Activated CD4-positive, alpha-beta T cell treated with anti-CD3 and anti-CD28 coated beads, Interleukin-2, amount 10 ng/mL, durations not matched to agents 24 days and 14 days (primary cell): ENCODE measurements around the gene TESMIN. TPM values are rescaled to one million over a fixed set of nuclear protein-coding genes. Genes with fewer than 3 reads are reported as not detected.

Experiments
- DNase-seq: peaks from one replicate; pipeline ENCODE4 v3.0.0; 2022
- H3K27ac Mint-ChIP-seq: one replicate; pipeline ENCODE4 v1.8.0; 2022; ENCODE audit warnings: mild to moderate bottlenecking, mixed read lengths
- H3K27me3 Mint-ChIP-seq: one replicate; pipeline ENCODE4 v1.8.0; 2022; ENCODE audit warnings: mixed read lengths
- H3K36me3 Mint-ChIP-seq: one replicate; pipeline ENCODE4 v1.8.0; 2022; ENCODE audit warnings: low read depth, mild to moderate bottlenecking, mixed read lengths
- H3K4me1 Mint-ChIP-seq: one replicate; pipeline ENCODE4 v1.8.0; 2021; ENCODE audit warnings: mixed read lengths
- H3K4me3 Mint-ChIP-seq: one replicate; pipeline ENCODE4 v1.8.0; 2022; ENCODE audit warnings: mild to moderate bottlenecking, moderate library complexity, mixed read lengths
- H3K9me3 Mint-ChIP-seq: one replicate; pipeline ENCODE4 v1.8.0; 2021; ENCODE audit warnings: mixed read lengths
- intact Hi-C: fragments of 100-400 bp; cut with micrococcal nuclease; formaldehyde crosslinking; loops from one replicate; pipeline ENCODE4 v1.15.1; 2023
- total RNA-seq: library from RNA; stranded (reverse); gene quantifications from 2 replicates; pipeline ENCODE4 v1.2.3, GENCODE V29; 2022

TESMIN gene
- total RNA-seq, 1 donor from 2014 or later: 1.4 TPM

GRCh38 chr11:68772936-68773335 lies 21.6 kb upstream of the TESMIN start:
- H3K27ac Mint-ChIP-seq: no peak overlapping the region
- no peak overlapping the region for H3K4me3 Mint-ChIP-seq
- no peaks in the 10 kb centered on the region for H3K9me3 Mint-ChIP-seq
- DNase-seq: no peak
- peaks cover 3% of the 10 kb centered on the region for H3K4me1 Mint-ChIP-seq
- intact Hi-C loops: no loop called here
- no peaks in the 10 kb centered on the region for H3K27me3 Mint-ChIP-seq
- H3K36me3 Mint-ChIP-seq: peaks cover 22% of the 10 kb centered on the region

- no peak for DNase-seq
- Mint-ChIP-seq H3K27ac (no peak overlapping the region), H3K4me3 (no peak overlapping the region), H3K9me3 (no peaks in the 10 kb centered on the region), H3K36me3 (peaks cover 13% of the 10 kb centered on the region), H3K27me3 (no peaks in the 10 kb centered on the region), H3K4me1 (no peaks in the 10 kb centered on the region)
- intact Hi-C loops: no loop called here
Observed at GRCh38 chr11:68770781-68771180, 19.5 kb upstream of the TESMIN start.

GRCh38 chr11:68767672-68768071 lies 16.4 kb upstream of the TESMIN start:
- Mint-ChIP-seq H3K36me3 (peaks cover 2% of the 10 kb centered on the region), H3K4me1 (no peaks in the 10 kb centered on the region), H3K27me3 (no peaks in the 10 kb centered on the region), H3K27ac (no peak overlapping the region), H3K9me3 (no peaks in the 10 kb centered on the region), H3K4me3 (no peak overlapping the region)
- intact Hi-C loops: no loop called here
- no peak for DNase-seq

- Mint-ChIP-seq H3K4me3 (no peak overlapping the region), H3K4me1 (no peaks in the 10 kb centered on the region), H3K9me3 (no peaks in the 10 kb centered on the region), H3K36me3 (peaks cover 5% of the 10 kb centered on the region), H3K27me3 (no peaks in the 10 kb centered on the region), H3K27ac (no peak overlapping the region)
- intact Hi-C loops: no loop called here
- DNase-seq: no peak
Observed at GRCh38 chr11:68766786-68767185, 15.5 kb upstream of the TESMIN start.

- H3K4me3 Mint-ChIP-seq: no peak overlapping the region
- H3K27ac Mint-ChIP-seq: no peak overlapping the region
- peaks cover 10% of the 10 kb centered on the region for H3K36me3 Mint-ChIP-seq
- DNase-seq: no peak
- intact Hi-C loops: no loop called here
- no peaks in the 10 kb centered on the region for H3K27me3 Mint-ChIP-seq
- no peaks in the 10 kb centered on the region for H3K9me3 Mint-ChIP-seq
- no peaks in the 10 kb centered on the region for H3K4me1 Mint-ChIP-seq
Observed at GRCh38 chr11:68764746-68765145, 13.4 kb upstream of the TESMIN start.

GRCh38 chr11:68763926-68764657 lies 12.8 kb upstream of the TESMIN start:
- Mint-ChIP-seq H3K9me3 (no peaks in the 10 kb centered on the region), H3K27me3 (no peaks in the 10 kb centered on the region), H3K36me3 (peaks cover 11% of the 10 kb centered on the region), H3K4me3 (no peak overlapping the region), H3K4me1 (no peaks in the 10 kb centered on the region), H3K27ac (no peak overlapping the region)
- no peak for DNase-seq
- intact Hi-C loops: no loop called here

- intact Hi-C loops: no loop called here
- no peaks in the 10 kb centered on the region for H3K9me3 Mint-ChIP-seq
- H3K36me3 Mint-ChIP-seq: peaks cover 11% of the 10 kb centered on the region
- H3K4me3 Mint-ChIP-seq: no peak overlapping the region
- H3K27ac Mint-ChIP-seq: no peak overlapping the region
- H3K27me3 Mint-ChIP-seq: no peaks in the 10 kb centered on the region
- no peak for DNase-seq
- no peaks in the 10 kb centered on the region for H3K4me1 Mint-ChIP-seq
Observed at GRCh38 chr11:68763181-68763721, 11.9 kb upstream of the TESMIN start.

- DNase-seq: no peak
- peaks cover 11% of the 10 kb centered on the region for H3K36me3 Mint-ChIP-seq
- H3K4me3 Mint-ChIP-seq: no peak overlapping the region
- H3K27me3 Mint-ChIP-seq: no peaks in the 10 kb centered on the region
- H3K4me1 Mint-ChIP-seq: no peaks in the 10 kb centered on the region
- H3K9me3 Mint-ChIP-seq: no peaks in the 10 kb centered on the region
- intact Hi-C loops: no loop called here
- H3K27ac Mint-ChIP-seq: no peak overlapping the region
Observed at GRCh38 chr11:68762481-68762880, 11.2 kb upstream of the TESMIN start.

GRCh38 chr11:68761801-68762200 lies 10.5 kb upstream of the TESMIN start:
- H3K27ac Mint-ChIP-seq: no peak overlapping the region
- no peaks in the 10 kb centered on the region for H3K27me3 Mint-ChIP-seq
- peaks cover 12% of the 10 kb centered on the region for H3K36me3 Mint-ChIP-seq

GRCh38 chr11:68759991-68760390 lies 8.7 kb upstream of the TESMIN start:
- no peaks in the 10 kb centered on the region for H3K9me3 Mint-ChIP-seq

More at GRCh38 chr11:68761801-68762200, 10.5 kb upstream of the TESMIN start:
- intact Hi-C loops: no loop called here
- Mint-ChIP-seq H3K4me3 (no peak overlapping the region), H3K4me1 (no peaks in the 10 kb centered on the region), H3K9me3 (no peaks in the 10 kb centered on the region)
- DNase-seq: no peak

GRCh38 chr11:68757711-68758110 lies 6.4 kb upstream of the TESMIN start:
- Mint-ChIP-seq H3K4me3 (no peak overlapping the region), H3K27ac (no peak overlapping the region), H3K27me3 (no peaks in the 10 kb centered on the region), H3K36me3 (peaks cover 18% of the 10 kb centered on the region), H3K9me3 (no peaks in the 10 kb centered on the region), H3K4me1 (no peaks in the 10 kb centered on the region)
- intact Hi-C loops: no loop called here
- DNase-seq: no peak

More at GRCh38 chr11:68759991-68760390, 8.7 kb upstream of the TESMIN start:
- no peak for DNase-seq
- H3K27me3 Mint-ChIP-seq: no peaks in the 10 kb centered on the region
- no peak overlapping the region for H3K4me3 Mint-ChIP-seq
- H3K4me1 Mint-ChIP-seq: no peaks in the 10 kb centered on the region
- no peak overlapping the region for H3K27ac Mint-ChIP-seq
- peaks cover 18% of the 10 kb centered on the region for H3K36me3 Mint-ChIP-seq
- intact Hi-C loops: no loop called here

- Mint-ChIP-seq H3K36me3 (peaks cover 12% of the 10 kb centered on the region), H3K4me3 (no peak overlapping the region), H3K9me3 (no peaks in the 10 kb centered on the region), H3K27ac (no peak overlapping the region), H3K4me1 (peaks cover 3% of the 10 kb centered on the region), H3K27me3 (no peaks in the 10 kb centered on the region)
- no peak for DNase-seq
- intact Hi-C loops: no loop called here
Observed at GRCh38 chr11:68756171-68756766, 4.9 kb upstream of the TESMIN start.

GRCh38 chr11:68753300-68753699 lies 2.0 kb upstream of the TESMIN start:
- no peak for DNase-seq
- intact Hi-C loops: no loop called here
- H3K4me3 Mint-ChIP-seq: no peak overlapping the region
- no peak overlapping the region for H3K27ac Mint-ChIP-seq
- H3K36me3 Mint-ChIP-seq: peaks cover 9% of the 10 kb centered on the region
- H3K9me3 Mint-ChIP-seq: no peaks in the 10 kb centered on the region
- H3K27me3 Mint-ChIP-seq: peaks cover 3% of the 10 kb centered on the region
- peaks cover 5% of the 10 kb centered on the region for H3K4me1 Mint-ChIP-seq

- H3K27me3 Mint-ChIP-seq: peaks cover 3% of the 10 kb centered on the region
- DNase-seq: no peak
- no peak overlapping the region for H3K4me3 Mint-ChIP-seq
- intact Hi-C loops: loop anchor here (1.0 to 2.0 kb wide), 2 partner anchors 92 to 297 kb away; partner anchors contain the start of gene TPCN2
- peaks cover 5% of the 10 kb centered on the region for H3K4me1 Mint-ChIP-seq
- no peak overlapping the region for H3K27ac Mint-ChIP-seq
- peaks cover 2% of the 10 kb centered on the region for H3K36me3 Mint-ChIP-seq
- H3K9me3 Mint-ChIP-seq: no peaks in the 10 kb centered on the region
Observed at GRCh38 chr11:68751004-68751325, 355 bp downstream of the TESMIN start.
